ENCODE data around the gene RHBDL1. TPM values are rescaled to one million over a fixed set of nuclear protein-coding genes. Genes with fewer than 3 reads are reported as not detected.

RHBDL1 gene
- total and polyA plus RNA-seq, 10 of the 15 experiments (the other 5 are each of a cell fraction or from before 2014, with no cell fraction given): 0.04 to 1.3 (median 0.65) TPM; not detected in 5

GRCh38 chr16:641326-642188 lies 33.9 kb upstream of the RHBDL1 start, which contains the start of gene MCRIP2 (continued):
- TF ChIP-seq EZH2 (IDR thresholded peaks at IDR 0.05; ENCODE audit: borderline replicate concordance, control insufficient read depth, low read depth, low read length) (no peak), POLR2A (IDR thresholded peaks at IDR 0.05; ENCODE audit: low read depth, low read length) (peak; percentile 80), MYC (IDR thresholded peaks at IDR 0.05; ENCODE audit: insufficient read depth, insufficient read length, insufficient replicate concordance, low read length, severe bottlenecking) (no peak), PBX3 (IDR thresholded peaks at IDR 0.05; ENCODE audit: insufficient replicate concordance, low read depth, low read length) (no peak), NFYA (IDR thresholded peaks at IDR 0.05; ENCODE audit: borderline replicate concordance, low read depth, low read length) (no peak), ELK1 (IDR thresholded peaks at IDR 0.05; ENCODE audit: low read depth, low read length) (no peak), ZNF207 (IDR thresholded peaks at IDR 0.05; ENCODE audit: borderline replicate concordance) (no peak), SIN3A (IDR thresholded peaks at IDR 0.05; ENCODE audit: low read depth, low read length) (peak; percentile 68), EP300 (IDR thresholded peaks at IDR 0.05; ENCODE audit: borderline replicate concordance in 1 of 2, control insufficient read depth in 1 of 2, low read depth in 2 of 2, low read length in 2 of 2) (no peak), YY1 (IDR thresholded peaks at IDR 0.05; ENCODE audit: low read depth, low read length) (peak; percentile 44; the same call in 1 of the 2 replicates), TCF7 (IDR thresholded peaks at IDR 0.05; ENCODE audit: borderline replicate concordance) (no peak), NR2F1 (conservative IDR thresholded peaks at IDR 0.05) (peak; percentile 89), BACH1 (IDR thresholded peaks at IDR 0.05; ENCODE audit: borderline replicate concordance) (peak; percentile 70), SMARCA5 (IDR thresholded peaks at IDR 0.05) (peak; percentile 50; the same call in 1 of the 2 replicates), SP1 (IDR thresholded peaks at IDR 0.05; ENCODE audit: low read depth, low read length) (peak; percentile 54), JUND (IDR thresholded peaks at IDR 0.05; ENCODE audit: low read depth, low read length) (no peak), FOXK2 (IDR thresholded peaks at IDR 0.05) (no peak), PAX8 (IDR thresholded peaks at IDR 0.05) (no peak), CREM (IDR thresholded peaks at IDR 0.05; ENCODE audit: low read depth) (no peak)
- TF ChIP-seq, protein P1, sequence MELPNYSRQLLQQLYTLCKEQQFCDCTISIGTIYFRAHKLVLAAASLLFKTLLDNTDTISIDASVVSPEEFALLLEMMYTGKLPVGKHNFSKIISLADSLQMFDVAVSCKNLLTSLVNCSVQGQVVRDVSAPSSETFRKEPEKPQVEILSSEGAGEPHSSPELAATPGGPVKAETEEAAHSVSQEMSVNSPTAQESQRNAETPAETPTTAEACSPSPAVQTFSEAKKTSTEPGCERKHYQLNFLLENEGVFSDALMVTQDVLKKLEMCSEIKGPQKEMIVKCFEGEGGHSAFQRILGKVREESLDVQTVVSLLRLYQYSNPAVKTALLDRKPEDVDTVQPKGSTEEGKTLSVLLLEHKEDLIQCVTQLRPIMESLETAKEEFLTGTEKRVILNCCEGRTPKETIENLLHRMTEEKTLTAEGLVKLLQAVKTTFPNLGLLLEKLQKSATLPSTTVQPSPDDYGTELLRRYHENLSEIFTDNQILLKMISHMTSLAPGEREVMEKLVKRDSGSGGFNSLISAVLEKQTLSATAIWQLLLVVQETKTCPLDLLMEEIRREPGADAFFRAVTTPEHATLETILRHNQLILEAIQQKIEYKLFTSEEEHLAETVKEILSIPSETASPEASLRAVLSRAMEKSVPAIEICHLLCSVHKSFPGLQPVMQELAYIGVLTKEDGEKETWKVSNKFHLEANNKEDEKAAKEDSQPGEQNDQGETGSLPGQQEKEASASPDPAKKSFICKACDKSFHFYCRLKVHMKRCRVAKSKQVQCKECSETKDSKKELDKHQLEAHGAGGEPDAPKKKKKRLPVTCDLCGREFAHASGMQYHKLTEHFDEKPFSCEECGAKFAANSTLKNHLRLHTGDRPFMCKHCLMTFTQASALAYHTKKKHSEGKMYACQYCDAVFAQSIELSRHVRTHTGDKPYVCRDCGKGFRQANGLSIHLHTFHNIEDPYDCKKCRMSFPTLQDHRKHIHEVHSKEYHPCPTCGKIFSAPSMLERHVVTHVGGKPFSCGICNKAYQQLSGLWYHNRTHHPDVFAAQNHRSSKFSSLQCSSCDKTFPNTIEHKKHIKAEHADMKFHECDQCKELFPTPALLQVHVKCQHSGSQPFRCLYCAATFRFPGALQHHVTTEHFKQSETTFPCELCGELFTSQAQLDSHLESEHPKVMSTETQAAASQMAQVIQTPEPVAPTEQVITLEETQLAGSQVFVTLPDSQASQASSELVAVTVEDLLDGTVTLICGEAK (IDR thresholded peaks at IDR 0.05; ENCODE audit: borderline replicate concordance): no peak
